ENCODE data around the gene NACC2. TPM values are rescaled to one million over a fixed set of nuclear protein-coding genes. Genes with fewer than 3 reads are reported as not detected.

The NACC2 gene
- total RNA-seq, 2 donors from 2014 or later, result 69.2 to 79.7 TPM

DNA sequence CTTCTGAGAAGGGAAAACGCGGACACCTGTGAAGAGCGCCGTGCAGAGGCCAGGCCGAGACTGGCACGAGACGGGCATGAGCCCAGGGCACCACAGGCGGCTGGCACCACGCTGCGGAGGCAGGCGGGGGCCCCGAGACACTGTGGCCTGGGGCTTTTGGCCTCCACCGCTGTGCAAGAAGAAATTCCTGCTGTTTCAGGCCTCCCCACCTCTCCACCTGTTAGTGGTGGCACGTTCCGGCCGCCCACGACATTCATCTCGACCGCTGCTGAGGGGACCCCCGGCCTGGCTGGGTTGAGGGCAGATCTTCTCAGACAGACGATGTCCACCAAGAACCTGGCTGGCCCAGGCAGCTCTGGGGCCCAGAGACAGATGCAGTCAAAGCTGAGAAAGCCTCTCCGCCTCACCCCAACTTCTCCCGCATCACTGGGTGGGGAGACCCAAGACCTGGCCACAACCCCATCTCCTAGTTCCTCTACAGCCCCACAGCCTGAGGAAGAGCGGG, 11.5 kb downstream of the NACC2 start:
- no peak for DNase-seq (ENCODE audit: low spot score)
- no peaks in the 10 kb centered on the region for H3K27me3 ChIP-seq (replicated peaks; ENCODE audit: insufficient read depth)
- H3K27ac ChIP-seq, result no peak overlapping the region
- no peak for ATAC-seq (ENCODE audit: insufficient number of reproducible peaks, low FRiP score, low read depth)
- TF ChIP-seq, protein P1, sequence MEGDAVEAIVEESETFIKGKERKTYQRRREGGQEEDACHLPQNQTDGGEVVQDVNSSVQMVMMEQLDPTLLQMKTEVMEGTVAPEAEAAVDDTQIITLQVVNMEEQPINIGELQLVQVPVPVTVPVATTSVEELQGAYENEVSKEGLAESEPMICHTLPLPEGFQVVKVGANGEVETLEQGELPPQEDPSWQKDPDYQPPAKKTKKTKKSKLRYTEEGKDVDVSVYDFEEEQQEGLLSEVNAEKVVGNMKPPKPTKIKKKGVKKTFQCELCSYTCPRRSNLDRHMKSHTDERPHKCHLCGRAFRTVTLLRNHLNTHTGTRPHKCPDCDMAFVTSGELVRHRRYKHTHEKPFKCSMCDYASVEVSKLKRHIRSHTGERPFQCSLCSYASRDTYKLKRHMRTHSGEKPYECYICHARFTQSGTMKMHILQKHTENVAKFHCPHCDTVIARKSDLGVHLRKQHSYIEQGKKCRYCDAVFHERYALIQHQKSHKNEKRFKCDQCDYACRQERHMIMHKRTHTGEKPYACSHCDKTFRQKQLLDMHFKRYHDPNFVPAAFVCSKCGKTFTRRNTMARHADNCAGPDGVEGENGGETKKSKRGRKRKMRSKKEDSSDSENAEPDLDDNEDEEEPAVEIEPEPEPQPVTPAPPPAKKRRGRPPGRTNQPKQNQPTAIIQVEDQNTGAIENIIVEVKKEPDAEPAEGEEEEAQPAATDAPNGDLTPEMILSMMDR (IDR thresholded peaks at IDR 0.05), result no peak
- H3K9me3 ChIP-seq, result no peaks in the 10 kb centered on the region
- H3K36me3 ChIP-seq, result peaks cover 4% of the 10 kb centered on the region
- H3K4me1 ChIP-seq (ENCODE audit: control insufficient read depth in 1 of 2, low read depth in 2 of 2), result peaks cover 30 to 84% of the 10 kb centered on the region in 2 donors
- H3K4me3 ChIP-seq, result no peak overlapping the region

DNA sequence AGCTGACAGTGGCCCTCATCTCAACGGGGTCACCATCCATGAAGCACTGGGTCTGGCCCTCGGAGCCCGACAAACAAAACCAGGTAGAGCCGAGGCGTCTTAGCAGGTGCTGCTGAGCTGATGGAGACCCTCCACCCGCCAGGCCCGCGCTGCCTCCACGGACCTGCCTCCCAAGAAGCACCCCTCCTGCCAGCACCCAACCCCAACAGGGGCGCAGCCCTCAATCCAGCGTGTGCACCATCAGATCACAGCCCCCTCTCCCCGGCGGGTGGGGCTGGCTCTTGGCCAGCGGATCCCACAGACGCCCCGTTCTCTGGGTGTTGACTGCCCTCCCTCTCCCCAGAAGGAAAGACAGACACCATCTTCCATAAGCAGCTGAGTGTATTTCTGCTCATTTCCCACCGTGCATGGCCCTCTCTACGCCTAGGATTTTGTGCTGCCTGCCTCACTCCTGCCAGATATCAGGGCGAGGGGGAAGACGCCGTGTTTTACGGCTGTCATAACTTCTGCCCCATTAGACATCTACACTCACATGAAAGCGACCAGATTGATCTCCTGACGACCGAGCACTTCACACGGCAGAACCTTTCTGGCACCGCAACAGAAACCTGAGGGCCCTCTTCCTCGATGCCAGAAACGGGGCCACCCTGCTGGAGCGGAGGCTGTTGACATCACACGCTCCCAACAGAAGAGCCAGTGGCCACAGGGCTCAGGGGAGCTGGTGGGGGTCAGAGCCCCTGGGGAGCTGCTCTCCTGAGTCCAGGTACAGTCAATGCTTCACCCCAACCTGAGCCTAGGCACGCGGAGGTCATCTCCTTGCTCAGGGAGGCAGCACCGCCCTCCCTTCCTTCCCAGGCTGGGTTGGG, 12.4 kb downstream of the NACC2 start:
- no peaks in the 10 kb centered on the region for H3K9me3 ChIP-seq
- no peak overlapping the region for H3K4me3 ChIP-seq
- H3K36me3 ChIP-seq, result peaks cover 4% of the 10 kb centered on the region
- DNase-seq (ENCODE audit: low spot score), result no peak
- no peak overlapping the region for H3K27ac ChIP-seq
- TF ChIP-seq, protein P1 (IDR thresholded peaks at IDR 0.05), result no peak
- peaks cover 28 to 78% of the 10 kb centered on the region in 2 donors for H3K4me1 ChIP-seq (ENCODE audit: control insufficient read depth in 1 of 2, low read depth in 2 of 2)
- no peaks in the 10 kb centered on the region for H3K27me3 ChIP-seq (replicated peaks; ENCODE audit: insufficient read depth)
- no peak for ATAC-seq (ENCODE audit: insufficient number of reproducible peaks, low FRiP score, low read depth)

DNA sequence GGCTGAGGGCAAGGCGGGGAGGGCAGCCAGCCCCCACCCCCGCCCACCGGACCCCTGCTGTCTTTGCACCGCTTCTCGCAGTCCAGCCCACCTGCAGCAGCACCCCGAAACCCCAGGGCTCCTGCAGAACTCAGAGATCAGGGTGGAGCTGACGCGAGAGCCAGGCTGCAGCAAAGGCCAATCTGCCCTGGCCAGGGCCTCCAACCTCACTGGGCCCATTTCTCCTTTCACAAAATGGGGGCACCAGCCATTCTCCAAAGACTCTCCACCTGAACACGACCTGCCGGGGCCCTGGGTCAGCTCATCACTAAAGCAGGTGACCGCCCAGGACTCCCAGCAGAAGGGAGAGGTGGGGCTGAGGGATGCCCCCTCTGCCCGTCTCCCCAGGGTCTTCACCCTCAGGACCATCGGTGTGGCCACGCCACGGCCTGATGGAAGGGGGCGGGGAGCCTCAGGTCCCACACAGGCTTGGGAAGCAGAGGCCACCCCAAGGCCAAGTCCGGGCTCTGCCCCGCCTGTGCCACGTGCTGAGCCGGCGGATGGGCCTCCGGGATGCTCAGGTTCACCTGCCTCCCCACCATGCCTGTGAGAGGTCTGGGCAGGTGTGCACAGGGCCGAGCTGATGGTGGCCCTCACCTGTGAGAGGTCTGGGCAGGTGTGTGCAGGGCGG, 13.1 kb downstream of the NACC2 start:
- H3K9me3 ChIP-seq, result no peaks in the 10 kb centered on the region
- peaks cover 4% of the 10 kb centered on the region for H3K36me3 ChIP-seq
- no peak overlapping the region for H3K4me3 ChIP-seq
- ATAC-seq (ENCODE audit: insufficient number of reproducible peaks, low FRiP score, low read depth) (no peak), DNase-seq (ENCODE audit: low spot score) (no peak)
- TF ChIP-seq, protein P1 (IDR thresholded peaks at IDR 0.05), result no peak
- no peaks in the 10 kb centered on the region for H3K27me3 ChIP-seq (replicated peaks; ENCODE audit: insufficient read depth)
- no peak overlapping the region for H3K27ac ChIP-seq
- H3K4me1 ChIP-seq (ENCODE audit: control insufficient read depth in 1 of 2, low read depth in 2 of 2), result peaks cover 20 to 71% of the 10 kb centered on the region in 2 donors

DNA sequence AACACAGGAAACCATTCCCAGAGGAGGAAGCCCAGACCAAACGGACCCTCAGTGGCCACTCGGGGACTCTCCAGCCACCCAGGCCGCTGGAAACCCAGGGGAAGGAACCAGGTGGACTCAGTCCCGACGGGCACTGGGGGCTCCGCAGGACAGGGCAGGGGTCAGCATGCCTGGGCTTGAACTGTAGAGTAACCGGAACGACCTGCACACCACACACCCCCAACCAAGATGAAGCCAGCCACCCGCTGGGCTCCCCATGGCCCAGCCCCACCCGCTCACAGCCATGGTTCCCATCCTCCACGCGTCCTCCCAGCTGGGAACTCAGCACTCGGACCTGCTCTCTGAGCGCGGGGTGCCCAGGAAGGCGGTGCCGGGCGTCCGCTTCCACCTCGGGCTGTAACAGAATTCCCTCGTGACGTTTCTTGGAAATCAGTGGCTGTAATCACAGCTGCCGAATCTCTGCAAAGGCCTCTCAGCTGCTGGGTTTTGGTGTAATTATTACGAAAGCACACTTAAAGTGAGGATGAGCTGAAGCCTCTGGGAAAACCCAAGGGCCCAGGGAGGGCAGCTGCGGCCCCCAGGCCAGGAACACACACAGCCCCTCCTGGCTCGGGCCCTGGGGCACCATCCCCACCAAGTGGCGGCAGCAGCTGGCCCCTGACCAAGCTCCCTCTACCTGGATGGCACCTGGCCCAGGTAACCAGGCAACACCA, 13.8 kb downstream of the NACC2 start:
- H3K9me3 ChIP-seq, result no peaks in the 10 kb centered on the region
- DNase-seq (ENCODE audit: low spot score) (no peak), ATAC-seq (ENCODE audit: insufficient number of reproducible peaks, low FRiP score, low read depth) (no peak)
- H3K27me3 ChIP-seq (replicated peaks; ENCODE audit: insufficient read depth), result no peaks in the 10 kb centered on the region
- no peak overlapping the region for H3K4me3 ChIP-seq
- peaks cover 15 to 64% of the 10 kb centered on the region in 2 donors for H3K4me1 ChIP-seq (ENCODE audit: control insufficient read depth in 1 of 2, low read depth in 2 of 2)
- peaks cover 4% of the 10 kb centered on the region for H3K36me3 ChIP-seq
- TF ChIP-seq, protein P1 (IDR thresholded peaks at IDR 0.05), result no peak
- no peak overlapping the region for H3K27ac ChIP-seq

DNA sequence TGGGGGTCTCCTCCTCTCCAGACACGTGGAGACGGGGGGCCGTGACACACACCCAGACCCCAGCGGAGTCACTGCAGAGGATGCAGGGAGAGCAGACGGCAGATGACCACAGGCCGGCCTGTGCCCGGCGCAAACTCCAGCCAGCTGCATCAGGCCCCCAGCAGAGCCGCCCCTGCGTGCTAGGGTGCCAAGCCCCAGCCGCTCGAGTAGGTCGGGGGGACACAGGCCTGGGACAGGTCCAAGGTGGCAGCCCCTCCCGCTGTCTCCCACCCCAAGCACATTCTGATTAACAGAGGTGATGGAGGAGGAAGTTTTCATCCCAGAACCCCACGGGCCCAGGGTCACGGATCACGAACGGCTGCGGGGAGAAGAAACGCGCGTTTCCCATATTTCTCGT, 14.4 kb downstream of the NACC2 start:
- no peaks in the 10 kb centered on the region for H3K9me3 ChIP-seq
- TF ChIP-seq, protein P1 (IDR thresholded peaks at IDR 0.05), result no peak
- peaks cover 11 to 58% of the 10 kb centered on the region in 2 donors for H3K4me1 ChIP-seq (ENCODE audit: control insufficient read depth in 1 of 2, low read depth in 2 of 2)
- no peak overlapping the region for H3K27ac ChIP-seq
- no peaks in the 10 kb centered on the region for H3K27me3 ChIP-seq (replicated peaks; ENCODE audit: insufficient read depth)
- no peak for DNase-seq (ENCODE audit: low spot score)
- ATAC-seq (ENCODE audit: insufficient number of reproducible peaks, low FRiP score, low read depth), result no peak
- peaks cover 4% of the 10 kb centered on the region for H3K36me3 ChIP-seq
- no peak overlapping the region for H3K4me3 ChIP-seq

Data from thoracic aorta (tissue), 2 donors.